OCI-LY1 (cell line): ENCODE results near the gene PRKCH.

Source experiments
- H2AFZ ChIP-seq: fragments of 200-600 bp; sonication (generic), shearing (Covaris generic); 2 replicates; pipeline ENCODE4 v1.6.0; 2014; ENCODE audit warnings: antibody characterized with exemption, mild to moderate bottlenecking, low read length
- H3F3A ChIP-seq: fragments of 200-600 bp; sonication (generic), shearing (Covaris generic); 2 replicates; pipeline ENCODE4 v1.6.0; 2014; ENCODE audit warnings: mild to moderate bottlenecking, antibody characterized with exemption, low read length, moderate library complexity; ENCODE audit not compliant: insufficient read depth
- H3K27ac ChIP-seq: fragments of 200-600 bp; sonication (generic); 2 replicates; pipeline ENCODE4 v1.5.1; 2014; ENCODE audit warnings: low read length, mixed run types, mild to moderate bottlenecking, low read depth; ENCODE audit not compliant: poor library complexity, severe bottlenecking
- H3K27me3 ChIP-seq: fragments of 200-600 bp; sonication (generic); 2 replicates; pipeline ENCODE4 v1.6.0; 2014; ENCODE audit warnings: antibody characterized with exemption, mild to moderate bottlenecking, low read length, moderate library complexity; ENCODE audit not compliant: insufficient read depth
- H3K36me3 ChIP-seq: fragments of 200-600 bp; sonication (generic); 2 replicates; pipeline ENCODE4 v1.6.1; 2014; ENCODE audit warnings: mild to moderate bottlenecking, antibody characterized with exemption, low read length, moderate library complexity, mixed read lengths; ENCODE audit not compliant: insufficient read depth
- H3K4me1 ChIP-seq: fragments of 200-600 bp; sonication (generic); 2 replicates; pipeline ENCODE4 v1.5.1; 2014; ENCODE audit warnings: mild to moderate bottlenecking, low read length, moderate library complexity; ENCODE audit not compliant: insufficient read depth, severe bottlenecking
- H3K4me2 ChIP-seq: fragments of 200-600 bp; sonication (generic), shearing (Covaris generic); 2 replicates; pipeline ENCODE4 v1.6.1; 2014; ENCODE audit warnings: low read length
- H3K4me3 ChIP-seq: fragments of 200-600 bp; sonication (generic); 2 replicates; pipeline ENCODE4 v1.5.1; 2014; ENCODE audit warnings: low read length, low read depth, mild to moderate bottlenecking, mixed read lengths; ENCODE audit not compliant: poor library complexity, severe bottlenecking
- H3K79me2 ChIP-seq: fragments of 200-600 bp; shearing (Covaris generic); 2 replicates; pipeline ENCODE4 v1.6.1; 2016; ENCODE audit warnings: mixed run types, low read length, mixed read lengths; ENCODE audit not compliant: insufficient read depth
- H3K9ac ChIP-seq: fragments of 200-600 bp; sonication (generic), shearing (Covaris generic); 2 replicates; pipeline ENCODE4 v1.6.1; 2014; ENCODE audit warnings: mild to moderate bottlenecking, low read length, mixed read lengths
- H3K9me2 ChIP-seq: fragments of 200-600 bp; sonication (generic), shearing (Covaris generic); 2 replicates; pipeline ENCODE4 v1.6.1; 2014; ENCODE audit warnings: low read depth, mild to moderate bottlenecking, low read length, mixed read lengths
- H3K9me3 ChIP-seq: fragments of 200-600 bp; shearing (Covaris generic); 2 replicates; pipeline ENCODE4 v1.6.1; 2014; ENCODE audit warnings: low read length, mixed read lengths
- H4K20me1 ChIP-seq: fragments of 200-600 bp; sonication (generic), shearing (Covaris generic); 2 replicates; pipeline ENCODE4 v1.6.0; 2016; ENCODE audit warnings: mild to moderate bottlenecking, low read length; ENCODE audit not compliant: insufficient read depth
- CTCF ChIP-seq: fragments of 200-600 bp; sonication (generic), shearing (Covaris generic); IDR thresholded peaks from 2 replicates; pipeline ENCODE4 v1.5.1; 2017; ENCODE audit warnings: mild to moderate bottlenecking, antibody characterized with exemption, low read length, moderate library complexity, mixed read lengths
- EZH2 ChIP-seq: fragments of 200-600 bp; sonication (generic), shearing (Covaris generic); IDR thresholded peaks from 2 replicates; pipeline ENCODE4 v1.8.0; 2017; ENCODE audit warnings: borderline replicate concordance, mixed run types, mild to moderate bottlenecking, antibody characterized with exemption, low read length, moderate library complexity, mixed read lengths

Gene PRKCH

GRCh38 chr14:61417883-61418455 lies 96.6 kb downstream of the PRKCH start:
- H3K27me3 ChIP-seq = no peaks in the 10 kb centered on the region
- no peak overlapping the region for H3K27ac ChIP-seq
- H3K4me3 ChIP-seq = no peak overlapping the region
- H3F3A ChIP-seq = no peaks in the 10 kb centered on the region
- H3K9ac ChIP-seq = no peak overlapping the region
- no peak overlapping the region for H2AFZ ChIP-seq
- no peaks in the 10 kb centered on the region for H4K20me1 ChIP-seq
- H3K36me3 ChIP-seq = no peaks in the 10 kb centered on the region
- no peaks in the 10 kb centered on the region for H3K79me2 ChIP-seq
- TF ChIP-seq EZH2 (no peak), CTCF (no peak)
- H3K4me2 ChIP-seq = no peak overlapping the region
- no peaks in the 10 kb centered on the region for H3K9me3 ChIP-seq
- H3K9me2 ChIP-seq = no peaks in the 10 kb centered on the region
- no peaks in the 10 kb centered on the region for H3K4me1 ChIP-seq

DNA sequence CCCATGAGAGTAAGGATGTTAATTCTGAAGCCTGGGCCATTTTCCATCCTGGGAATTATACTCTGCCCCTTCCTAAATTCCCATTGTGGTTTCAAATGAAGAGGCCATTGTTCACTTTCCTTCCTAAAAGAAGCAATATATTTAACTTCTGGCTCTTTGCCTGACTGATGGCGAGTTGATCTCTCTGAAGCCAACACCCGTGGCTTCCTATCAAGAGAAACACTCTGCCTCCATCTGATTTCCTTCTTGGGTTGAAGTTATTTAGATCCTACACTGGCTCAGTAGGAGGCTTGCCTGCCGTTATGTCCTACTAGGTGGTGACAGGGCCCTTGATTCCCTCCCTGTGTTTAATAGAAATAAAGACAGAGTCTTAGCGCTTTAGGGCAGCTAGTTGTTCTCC lies 97.4 kb downstream of the PRKCH start:
- Histone ChIP-seq H3K4me2 (no peak overlapping the region), H3K4me3 (no peak overlapping the region), H3K36me3 (no peaks in the 10 kb centered on the region), H3K9ac (no peak overlapping the region), H2AFZ (no peak overlapping the region), H3K27ac (no peak overlapping the region), H3K9me3 (no peaks in the 10 kb centered on the region), H3F3A (no peaks in the 10 kb centered on the region), H3K9me2 (no peaks in the 10 kb centered on the region), H3K4me1 (no peaks in the 10 kb centered on the region), H3K79me2 (no peaks in the 10 kb centered on the region), H4K20me1 (no peaks in the 10 kb centered on the region), H3K27me3 (no peaks in the 10 kb centered on the region)
- TF ChIP-seq CTCF (no peak), EZH2 (no peak)

DNA sequence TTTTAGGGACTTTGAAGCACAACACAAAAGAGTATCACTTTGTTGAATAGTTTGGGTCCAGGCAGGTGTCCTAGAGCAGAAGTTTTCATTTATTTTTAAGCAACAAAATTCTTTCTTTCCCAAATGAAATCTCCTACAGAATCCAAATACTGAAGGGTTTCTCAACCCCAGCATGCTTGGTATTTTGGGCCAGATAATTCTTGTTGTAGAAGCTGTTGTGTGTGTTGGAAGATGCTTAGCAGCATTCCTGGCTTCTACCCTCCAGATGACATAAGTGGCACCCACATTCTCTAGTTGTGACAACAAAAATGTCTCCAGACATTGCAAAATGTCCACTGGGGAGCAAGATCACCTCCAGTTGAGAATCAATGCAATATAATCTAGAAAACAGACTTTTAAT lies 97.8 kb downstream of the PRKCH start:
- Histone ChIP-seq H3K4me2 (no peak overlapping the region), H3K4me3 (no peak overlapping the region), H3K27ac (no peak overlapping the region), H3K9me3 (no peaks in the 10 kb centered on the region), H3K36me3 (no peaks in the 10 kb centered on the region), H3K79me2 (no peaks in the 10 kb centered on the region), H4K20me1 (no peaks in the 10 kb centered on the region), H3K4me1 (no peaks in the 10 kb centered on the region), H3K9me2 (no peaks in the 10 kb centered on the region), H3F3A (no peaks in the 10 kb centered on the region), H3K9ac (no peak overlapping the region), H3K27me3 (no peaks in the 10 kb centered on the region; the same call in 1 of the 2 replicates), H2AFZ (no peak overlapping the region)
- TF ChIP-seq EZH2 (no peak), CTCF (no peak)
